PC-3 (cell line): ENCODE measurements around the gene CFAP210. TPM values are rescaled to one million over a fixed set of nuclear protein-coding genes. Genes with fewer than 3 reads are reported as not detected.
A peak's percentile ranks its signal among the peaks of the same experiment; 100 is the strongest.

Source experiments
- ATAC-seq: fragments of 200-7000 bp; cut with Tn5 transposase; 2 replicates; pipeline ENCODE4 v1.9.1; 2020; ENCODE audit warnings: mild to moderate bottlenecking, moderate library complexity
- BruUV-seq: library from RNA; stranded (reverse); fragments of 400-500 nt; replicated peaks from 2 replicates; lab custom pipeline; 2021; lab: Mats Ljungman, UMichigan
- CTCF ChIA-PET: fragments of 300-600 bp; sonication (Branson Sonifier 250); formaldehyde crosslinking; loops from one replicate; lab custom pipeline; 2022; ENCODE audit warnings: antibody characterized with exemption; lab: Charles Lee
- POLR2A ChIA-PET: fragments of 300-600 bp; sonication (Branson Sonifier 250); formaldehyde crosslinking; loops from one replicate; lab custom pipeline; 2022; ENCODE audit warnings: antibody characterized with exemption; ENCODE audit not compliant: unreplicated experiment; lab: Charles Lee
- DNase-seq: peaks from one replicate; pipeline ENCODE4 v3.0.0-alpha.2; 2015
- H2AFZ ChIP-seq: fragments of 300-600 bp; sonication (generic); 2 replicates; pipeline ENCODE4 v1.6.0; 2016; ENCODE audit warnings: antibody characterized with exemption, low read length
- H3F3A ChIP-seq: fragments of 300-600 bp; sonication (generic); one replicate; pipeline ENCODE4 v1.6.0; 2017; ENCODE audit warnings: antibody characterized with exemption, low read length, control low read depth, mild to moderate bottlenecking; ENCODE audit not compliant: unreplicated experiment
- H3K27ac ChIP-seq: fragments of 300-600 bp; sonication (generic); 2 replicates; pipeline ENCODE4 v1.5.1; 2016; ENCODE audit warnings: mild to moderate bottlenecking, low read length
- H3K27me3 ChIP-seq: fragments of 300-600 bp; sonication (generic); 2 replicates; pipeline ENCODE4 v1.6.1; 2016; ENCODE audit warnings: low read length, mixed read lengths
- H3K36me3 ChIP-seq: fragments of 300-600 bp; sonication (generic); 2 replicates; pipeline ENCODE4 v1.6.1; 2016; ENCODE audit warnings: low read depth, mixed run types, low read length, mixed read lengths
- H3K4me1 ChIP-seq: fragments of 300-600 bp; sonication (generic); 2 replicates; pipeline ENCODE4 v1.5.1; 2016; ENCODE audit warnings: low read length; ENCODE audit not compliant: insufficient read depth
- H3K4me2 ChIP-seq: fragments of 300-600 bp; sonication (generic); 2 replicates; pipeline ENCODE4 v1.6.0; 2016; ENCODE audit warnings: low read length
- H3K4me3 ChIP-seq: fragments of 300-600 bp; sonication (generic); 2 replicates; pipeline ENCODE4 v1.5.1; 2016; ENCODE audit warnings: mild to moderate bottlenecking, low read length, mixed read lengths
- H3K79me2 ChIP-seq: fragments of 300-600 bp; sonication (generic); 2 replicates; pipeline ENCODE4 v1.6.1; 2017; ENCODE audit warnings: low read length, mixed read lengths
- H3K9ac ChIP-seq: fragments of 300-600 bp; sonication (generic); 2 replicates; pipeline ENCODE4 v1.6.0; 2016; ENCODE audit warnings: mild to moderate bottlenecking, low read length
- H3K9me2 ChIP-seq: fragments of 300-600 bp; sonication (generic); replicated peaks from 2 replicates; pipeline ENCODE4 v1.6.1; 2016; ENCODE audit warnings: mixed run types, low read length, mixed read lengths
- H3K9me3 ChIP-seq: fragments of 300-600 bp; sonication (generic); 2 replicates; pipeline ENCODE4 v1.6.1; 2016; ENCODE audit warnings: low read length, mixed read lengths
- H4K20me1 ChIP-seq: fragments of 300-600 bp; sonication (generic); 2 replicates; pipeline ENCODE4 v1.6.1; 2016; ENCODE audit warnings: low read length, mixed read lengths
- EZH2 ChIP-seq: fragments of 300-600 bp; sonication (generic); IDR thresholded peaks from one replicate; pipeline ENCODE4 v1.6.1; 2017; ENCODE audit warnings: antibody characterized with exemption, mild to moderate bottlenecking, low read length; ENCODE audit not compliant: unreplicated experiment
- EZH2phosphoT487 ChIP-seq: fragments of 300-600 bp; sonication (generic); IDR thresholded peaks from 2 replicates; pipeline ENCODE4 v1.6.1; 2018; ENCODE audit warnings: mild to moderate bottlenecking, antibody characterized with exemption, low read length, borderline replicate concordance
- intact Hi-C: fragments of 100-400 bp; cut with micrococcal nuclease; formaldehyde crosslinking; loops from 2 replicates; pipeline ENCODE4 v1.9.0; 2023
- total RNA-seq: library from RNA; depleted of rRNA; stranded (reverse); fragments of >200 nt; gene quantifications from 2 replicates; pipeline ENCODE4 v1.2.3, GENCODE V29; 2014
- TF ChIP-seq, protein P1 (sequence below): fragments of 300-600 bp; sonication (generic); conservative IDR thresholded peaks from 2 replicates; pipeline ENCODE4 v1.5.1; 2017; ENCODE audit warnings: antibody characterized with exemption, low read depth, mild to moderate bottlenecking, low read length

CFAP210 gene
- total RNA-seq, 1 experiment from 2014 or later = not detected

DNA sequence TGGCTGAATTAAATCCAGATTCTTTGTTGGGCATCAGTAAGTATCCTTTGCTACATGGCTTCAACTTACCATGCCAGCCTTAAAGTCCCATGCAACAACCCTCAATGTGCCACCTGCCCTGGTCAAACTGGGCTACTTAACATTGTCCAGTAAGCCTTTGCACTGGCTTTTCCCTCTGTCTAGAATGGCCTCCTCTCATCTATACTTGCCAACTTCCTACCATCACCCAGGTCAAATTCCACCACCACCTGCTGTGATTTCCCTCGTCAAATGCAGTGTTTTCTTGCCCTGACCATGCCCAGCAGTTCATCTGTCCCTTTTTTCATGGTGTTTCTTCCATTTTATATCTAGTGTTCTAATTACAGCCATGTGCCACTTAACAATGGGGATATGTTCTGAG is 45.1 kb upstream of the CFAP210 start:
- Histone ChIP-seq H3K36me3 (no peaks in the 10 kb centered on the region), H4K20me1 (no peaks in the 10 kb centered on the region), H3K4me2 (no peak overlapping the region), H3K27ac (no peak overlapping the region), H3K9me2 (no peaks in the 10 kb centered on the region), H3K9me3 (no peaks in the 10 kb centered on the region), H3F3A (no peaks in the 10 kb centered on the region), H3K4me1 (peaks cover 21% of the 10 kb centered on the region), H2AFZ (no peak overlapping the region), H3K9ac (no peak overlapping the region), H3K4me3 (no peak overlapping the region), H3K27me3 (no peaks in the 10 kb centered on the region), H3K79me2 (peaks cover 26% of the 10 kb centered on the region)
- ATAC-seq (no peak), DNase-seq (no peak)
- TF ChIP-seq EZH2phosphoT487 = no peak
- TF ChIP-seq, protein P1, sequence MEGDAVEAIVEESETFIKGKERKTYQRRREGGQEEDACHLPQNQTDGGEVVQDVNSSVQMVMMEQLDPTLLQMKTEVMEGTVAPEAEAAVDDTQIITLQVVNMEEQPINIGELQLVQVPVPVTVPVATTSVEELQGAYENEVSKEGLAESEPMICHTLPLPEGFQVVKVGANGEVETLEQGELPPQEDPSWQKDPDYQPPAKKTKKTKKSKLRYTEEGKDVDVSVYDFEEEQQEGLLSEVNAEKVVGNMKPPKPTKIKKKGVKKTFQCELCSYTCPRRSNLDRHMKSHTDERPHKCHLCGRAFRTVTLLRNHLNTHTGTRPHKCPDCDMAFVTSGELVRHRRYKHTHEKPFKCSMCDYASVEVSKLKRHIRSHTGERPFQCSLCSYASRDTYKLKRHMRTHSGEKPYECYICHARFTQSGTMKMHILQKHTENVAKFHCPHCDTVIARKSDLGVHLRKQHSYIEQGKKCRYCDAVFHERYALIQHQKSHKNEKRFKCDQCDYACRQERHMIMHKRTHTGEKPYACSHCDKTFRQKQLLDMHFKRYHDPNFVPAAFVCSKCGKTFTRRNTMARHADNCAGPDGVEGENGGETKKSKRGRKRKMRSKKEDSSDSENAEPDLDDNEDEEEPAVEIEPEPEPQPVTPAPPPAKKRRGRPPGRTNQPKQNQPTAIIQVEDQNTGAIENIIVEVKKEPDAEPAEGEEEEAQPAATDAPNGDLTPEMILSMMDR = no peak
- TF ChIP-seq EZH2 = no peak
- intact Hi-C loops = no loop called here
- ChIA-PET POLR2A (no interaction called here), CTCF (no interaction called here)
- no TSS peak for BruUV-seq

DNA sequence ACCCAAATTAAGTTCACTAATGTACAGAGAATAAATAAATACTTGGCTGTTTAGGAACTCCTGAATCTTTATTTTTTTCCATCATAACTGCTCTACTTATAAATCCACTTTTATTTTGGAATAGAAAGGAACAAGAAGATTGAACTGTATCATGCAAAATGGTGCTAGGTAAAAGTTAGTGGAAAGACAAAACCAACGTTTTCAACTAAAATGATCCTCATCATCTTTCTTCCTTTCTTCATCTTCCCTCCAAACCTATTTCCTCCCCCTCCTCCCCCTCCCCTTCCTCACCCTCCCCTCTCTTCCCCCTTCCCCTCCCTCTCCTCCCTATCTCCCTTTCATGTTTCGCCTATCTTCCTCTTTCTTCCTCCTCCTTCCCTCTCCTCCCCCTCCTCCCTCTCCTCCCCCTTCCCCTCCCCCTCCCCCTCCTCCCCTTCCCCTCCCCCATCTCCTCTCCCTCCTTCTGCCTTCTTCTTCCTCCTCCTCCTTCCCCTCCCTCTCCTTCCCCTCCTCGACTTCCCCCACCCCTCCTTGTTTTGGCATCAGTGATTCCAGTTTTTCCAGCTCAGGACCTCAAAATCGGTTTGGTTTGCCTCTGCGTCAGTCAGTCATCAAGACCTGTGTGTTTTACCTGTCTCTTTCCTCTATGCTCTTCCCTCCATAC is 44.5 kb upstream of the CFAP210 start:
- Histone ChIP-seq H3F3A (no peaks in the 10 kb centered on the region), H3K27me3 (no peaks in the 10 kb centered on the region), H3K9ac (no peak overlapping the region), H3K36me3 (no peaks in the 10 kb centered on the region), H3K4me2 (no peak overlapping the region), H3K9me2 (no peaks in the 10 kb centered on the region), H3K9me3 (no peaks in the 10 kb centered on the region), H3K4me3 (no peak overlapping the region), H3K79me2 (peaks cover 27% of the 10 kb centered on the region), H2AFZ (no peak overlapping the region), H3K4me1 (peaks cover 21% of the 10 kb centered on the region), H3K27ac (no peak overlapping the region), H4K20me1 (no peaks in the 10 kb centered on the region)
- intact Hi-C loops = no loop called here
- BruUV-seq = no TSS peak
- ChIA-PET CTCF (interaction anchor here (0.8 kb wide), 1 partner anchor 438 kb away, joined by 4 read pairs; no protein-coding TSS in a partner anchor), POLR2A (no interaction called here)
- DNase-seq = no peak
- no peak for ATAC-seq
- TF ChIP-seq EZH2phosphoT487 (no peak), EZH2 (no peak)
- TF ChIP-seq, protein P1 = no peak

DNA sequence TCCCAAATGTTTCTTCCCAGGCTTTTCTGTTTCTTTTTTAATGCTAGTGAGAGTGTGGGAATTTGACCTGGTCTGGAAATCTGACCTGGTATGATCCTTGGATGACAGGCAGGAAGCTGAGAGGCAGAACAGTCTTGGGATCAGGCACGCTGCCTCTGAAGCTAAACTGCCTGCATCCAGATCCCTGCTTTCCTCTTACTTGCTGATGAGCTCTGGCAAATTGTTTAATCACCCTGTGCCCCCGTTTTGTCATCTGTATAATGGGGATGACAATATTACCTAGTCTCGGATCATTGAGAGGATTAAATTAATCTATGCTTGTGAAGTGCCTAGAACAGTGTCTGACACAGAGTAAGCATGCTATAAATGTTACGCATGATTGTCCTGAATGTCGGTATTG is 42.7 kb upstream of the CFAP210 start:
- TF ChIP-seq EZH2phosphoT487 = no peak
- TF ChIP-seq EZH2 = no peak
- TF ChIP-seq, protein P1 = no peak
- Histone ChIP-seq H2AFZ (no peak overlapping the region), H3K36me3 (no peaks in the 10 kb centered on the region), H3K9me3 (no peaks in the 10 kb centered on the region), H3K27me3 (no peaks in the 10 kb centered on the region), H3K4me3 (peak overlapping the region; percentile 23; the same call in 1 of the 2 replicates), H3K9ac (no peak overlapping the region), H3K4me1 (peaks cover 21% of the 10 kb centered on the region), H3F3A (no peaks in the 10 kb centered on the region), H3K79me2 (peaks cover 27% of the 10 kb centered on the region), H3K27ac (no peak overlapping the region), H4K20me1 (no peaks in the 10 kb centered on the region), H3K9me2 (no peaks in the 10 kb centered on the region), H3K4me2 (peak overlapping the region; percentile 44)
- CTCF ChIA-PET = no interaction called here
- intact Hi-C loops = no loop called here
- no peak for DNase-seq
- POLR2A ChIA-PET = no interaction called here
- BruUV-seq = no TSS peak
- no peak for ATAC-seq
